Hepatocyte (in vitro differentiated cells): ENCODE results near the gene MTA3.

Experiments used
- EZH2 ChIP-seq: fragments of 200-600 bp; sonication (generic); IDR thresholded peaks from 2 replicates; pipeline ENCODE4 v1.6.1; 2016; ENCODE audit warnings: antibody characterized with exemption, mild to moderate bottlenecking, borderline replicate concordance
- TF ChIP-seq, protein P1 (sequence below): fragments of 200-600 bp; sonication (generic); IDR thresholded peaks from 2 replicates; pipeline ENCODE4 v1.5.1; 2016; ENCODE audit warnings: antibody characterized with exemption, mild to moderate bottlenecking; ENCODE audit not compliant: poor library complexity

DNA sequence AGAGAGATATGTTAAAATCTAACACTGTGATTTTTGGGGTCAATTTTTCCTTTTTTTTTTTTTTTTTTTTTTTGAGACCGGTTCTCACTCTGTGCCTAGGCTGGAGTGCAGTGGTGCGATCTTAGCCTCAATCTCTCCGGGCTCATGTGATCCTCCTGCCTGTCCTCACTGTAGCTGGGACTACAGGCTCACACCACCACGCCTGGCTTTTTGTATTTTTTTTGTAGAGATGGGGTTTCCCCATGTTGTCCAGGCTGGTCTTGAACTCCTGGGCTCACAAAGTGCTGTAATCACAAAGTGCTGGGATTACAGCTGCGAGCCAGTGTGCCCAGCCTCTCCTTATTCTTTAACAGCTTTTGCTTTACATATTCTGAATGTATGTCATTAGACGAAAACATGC lies 226.8 kb downstream of the MTA3 start:
- TF ChIP-seq, protein P1, sequence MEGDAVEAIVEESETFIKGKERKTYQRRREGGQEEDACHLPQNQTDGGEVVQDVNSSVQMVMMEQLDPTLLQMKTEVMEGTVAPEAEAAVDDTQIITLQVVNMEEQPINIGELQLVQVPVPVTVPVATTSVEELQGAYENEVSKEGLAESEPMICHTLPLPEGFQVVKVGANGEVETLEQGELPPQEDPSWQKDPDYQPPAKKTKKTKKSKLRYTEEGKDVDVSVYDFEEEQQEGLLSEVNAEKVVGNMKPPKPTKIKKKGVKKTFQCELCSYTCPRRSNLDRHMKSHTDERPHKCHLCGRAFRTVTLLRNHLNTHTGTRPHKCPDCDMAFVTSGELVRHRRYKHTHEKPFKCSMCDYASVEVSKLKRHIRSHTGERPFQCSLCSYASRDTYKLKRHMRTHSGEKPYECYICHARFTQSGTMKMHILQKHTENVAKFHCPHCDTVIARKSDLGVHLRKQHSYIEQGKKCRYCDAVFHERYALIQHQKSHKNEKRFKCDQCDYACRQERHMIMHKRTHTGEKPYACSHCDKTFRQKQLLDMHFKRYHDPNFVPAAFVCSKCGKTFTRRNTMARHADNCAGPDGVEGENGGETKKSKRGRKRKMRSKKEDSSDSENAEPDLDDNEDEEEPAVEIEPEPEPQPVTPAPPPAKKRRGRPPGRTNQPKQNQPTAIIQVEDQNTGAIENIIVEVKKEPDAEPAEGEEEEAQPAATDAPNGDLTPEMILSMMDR = no peak
- no peak for TF ChIP-seq EZH2
